Skin of body (tissue), 2 donors: ENCODE results near the gene RARB. TPM values are rescaled to one million over a fixed set of nuclear protein-coding genes. Genes with fewer than 3 reads are reported as not detected.

Source experiments
- DNase-seq: peaks from one replicate; lab custom pipeline; 2025; lab: John Stamatoyannopoulos, UW
- total RNA-seq: library from RNA; depleted of rRNA; stranded (reverse); fragments of >200 nt; gene quantifications from one replicate; pipeline ENCODE4 v1.2.3, GENCODE V29; 2014

Gene RARB
- total RNA-seq, 1 donor from 2014 or later, result 5.5 TPM

DNA sequence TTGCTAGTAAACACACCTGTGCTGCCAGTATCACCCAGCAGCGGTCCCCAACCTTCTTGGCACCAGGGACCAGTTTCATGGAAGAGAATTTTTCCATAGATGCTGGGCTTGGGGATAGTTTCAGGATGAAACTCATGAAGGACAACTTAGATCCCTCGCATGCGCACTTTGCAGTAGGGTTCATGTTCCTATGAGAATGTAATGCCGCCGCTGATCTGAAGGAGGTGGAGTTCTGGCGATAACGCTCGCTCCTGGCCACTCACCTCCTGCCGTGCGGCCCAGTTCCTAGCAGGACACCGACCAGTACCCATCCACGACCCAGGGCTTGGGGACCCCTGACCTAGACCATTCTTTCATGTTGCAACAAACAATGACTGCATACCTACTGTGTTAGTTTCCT is 146.9 kb downstream of the RARB start:
- DNase-seq, result no peak

DNA sequence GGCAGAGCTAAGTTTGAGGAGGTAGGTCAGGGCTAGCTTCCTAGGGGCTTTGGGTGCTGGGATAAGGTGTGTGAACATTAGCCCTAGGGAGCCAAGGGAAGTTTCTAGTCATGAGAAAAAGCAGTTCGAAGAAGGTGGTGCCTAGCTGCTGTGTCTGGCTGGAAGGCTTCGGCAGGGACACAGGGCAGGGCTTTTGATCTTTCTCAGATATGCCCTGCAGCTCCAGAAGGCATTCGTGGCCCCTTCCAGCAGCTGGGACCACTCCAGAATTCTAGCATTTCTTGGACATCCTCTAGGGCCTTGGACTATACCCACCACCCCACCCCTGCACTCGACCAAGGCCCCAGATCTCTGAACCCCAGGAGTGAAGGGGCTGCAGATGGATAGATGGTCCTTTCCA is 148.1 kb downstream of the RARB start:
- no peak for DNase-seq

DNA sequence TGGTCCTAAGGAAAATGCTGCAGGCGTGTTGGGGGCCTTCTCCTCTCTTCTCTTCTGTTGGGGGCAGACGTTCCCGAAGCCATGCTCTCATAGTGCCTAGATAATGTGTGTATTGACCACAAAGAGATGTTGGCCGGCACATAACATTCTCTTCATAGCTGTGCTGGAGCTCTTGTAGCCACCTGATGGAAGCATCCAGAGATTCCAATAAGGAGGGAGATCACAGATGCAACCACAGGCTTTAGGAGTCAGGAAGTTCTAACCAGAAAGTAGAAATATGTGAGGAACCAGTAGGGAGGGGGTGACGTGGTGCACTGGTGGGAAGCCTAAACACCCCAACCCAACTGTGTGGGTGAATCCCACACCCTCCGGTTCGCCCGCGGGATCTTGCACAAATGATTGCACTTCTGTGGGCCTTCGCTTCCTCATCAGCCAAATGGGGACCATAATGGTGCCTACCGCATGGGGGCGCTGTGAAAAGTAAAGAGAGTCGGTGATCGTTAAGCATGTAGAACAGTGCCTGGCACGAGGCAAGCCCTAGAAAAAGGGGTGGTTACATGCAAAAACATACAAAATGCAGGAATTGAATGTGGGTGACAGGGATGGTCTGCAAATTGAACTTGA is 148.9 kb downstream of the RARB start:
- no peak for DNase-seq

DNA sequence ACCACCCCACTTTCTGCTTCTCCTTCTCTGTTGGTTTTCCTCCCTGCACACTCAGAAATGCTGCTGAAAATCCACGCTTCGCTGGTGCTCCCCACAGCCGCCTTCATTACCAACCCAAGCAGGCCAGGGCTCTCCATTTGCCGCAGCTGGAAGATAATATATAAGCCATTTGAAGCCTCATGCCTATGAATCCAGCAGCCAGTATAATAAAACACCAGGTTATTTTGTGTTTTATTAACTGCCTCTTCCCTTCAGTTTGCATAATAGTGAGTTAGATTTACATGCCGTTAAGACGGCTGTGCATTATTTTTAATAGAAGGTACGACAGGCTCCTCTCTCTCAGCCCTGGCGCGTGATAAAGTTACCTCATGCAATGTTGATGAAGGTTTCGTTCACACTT is 150.0 kb downstream of the RARB start:
- DNase-seq, result no peak

DNA sequence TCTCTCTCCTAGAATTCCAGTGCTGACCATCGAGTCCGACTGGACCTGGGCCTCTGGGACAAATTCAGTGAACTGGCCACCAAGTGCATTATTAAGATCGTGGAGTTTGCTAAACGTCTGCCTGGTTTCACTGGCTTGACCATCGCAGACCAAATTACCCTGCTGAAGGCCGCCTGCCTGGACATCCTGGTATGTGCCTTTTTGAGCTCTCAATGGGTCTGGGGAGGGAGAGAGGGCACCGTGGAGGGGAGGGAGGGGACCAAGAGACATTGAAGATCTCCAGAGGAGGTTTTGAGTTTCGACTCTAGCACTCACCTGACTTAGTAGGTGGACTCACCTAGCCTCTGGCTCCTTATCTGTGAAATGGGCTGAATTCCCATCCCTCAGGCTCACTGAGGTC is 152.5 kb downstream of the RARB start:
- no peak for DNase-seq

DNA sequence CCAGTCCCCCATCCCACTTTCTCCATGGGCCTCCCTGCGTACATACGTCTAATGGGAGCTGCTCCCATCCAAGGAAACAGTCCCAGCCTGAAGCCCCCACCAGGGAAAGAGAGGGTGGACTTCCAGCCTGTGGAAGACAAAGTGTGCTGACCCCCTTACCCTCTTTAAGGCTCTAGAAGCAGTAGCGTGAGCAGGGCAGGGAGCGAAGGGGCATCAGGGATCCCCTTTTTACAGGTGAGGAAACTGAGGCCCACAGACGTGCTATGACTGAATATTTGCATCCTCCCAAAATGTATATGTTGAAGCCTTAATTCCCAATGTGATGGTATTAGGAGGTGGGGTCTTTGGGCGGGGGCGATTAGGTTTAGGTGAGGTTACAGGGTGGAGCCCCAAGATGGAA is 153.3 kb downstream of the RARB start:
- DNase-seq, result no peak

DNA sequence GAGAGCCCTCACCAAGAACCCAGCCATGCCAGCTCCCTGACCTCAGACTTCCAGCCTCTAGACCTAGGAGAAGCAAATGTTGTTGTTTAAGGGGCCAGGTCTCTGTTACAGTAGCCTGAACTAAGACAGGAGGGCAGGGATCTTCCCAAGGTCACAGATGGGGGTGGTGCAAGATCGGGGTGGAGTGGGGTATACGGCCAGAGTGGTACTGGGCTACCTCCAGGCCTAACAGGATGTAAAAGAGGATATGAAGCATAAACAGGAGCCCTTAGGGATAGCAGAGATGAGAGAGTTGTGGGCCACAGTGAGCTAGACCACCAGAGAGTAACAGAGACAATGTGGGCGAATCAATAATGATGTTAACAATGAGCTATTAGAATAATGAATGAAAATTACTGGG is 153.8 kb downstream of the RARB start:
- no peak for DNase-seq

DNA sequence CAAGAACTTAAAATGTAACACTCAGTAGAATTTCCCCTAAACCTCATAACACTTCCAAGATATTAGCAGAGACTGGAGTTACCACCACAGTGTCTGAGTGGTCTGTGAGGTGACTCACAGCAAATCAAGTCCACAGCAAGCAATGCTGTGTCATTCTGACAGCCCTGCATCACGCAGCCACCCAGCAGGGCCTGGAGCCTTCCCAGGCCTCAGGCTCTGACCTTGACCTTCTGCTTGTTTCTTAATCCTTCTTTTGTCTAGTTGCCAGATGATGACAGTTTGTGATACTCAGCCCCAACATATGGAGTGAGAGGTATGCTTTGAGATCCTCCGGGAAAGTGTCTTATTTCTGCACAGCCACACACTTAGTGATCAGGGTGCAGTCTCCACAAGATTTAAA is 154.2 kb downstream of the RARB start:
- no peak for DNase-seq

DNA sequence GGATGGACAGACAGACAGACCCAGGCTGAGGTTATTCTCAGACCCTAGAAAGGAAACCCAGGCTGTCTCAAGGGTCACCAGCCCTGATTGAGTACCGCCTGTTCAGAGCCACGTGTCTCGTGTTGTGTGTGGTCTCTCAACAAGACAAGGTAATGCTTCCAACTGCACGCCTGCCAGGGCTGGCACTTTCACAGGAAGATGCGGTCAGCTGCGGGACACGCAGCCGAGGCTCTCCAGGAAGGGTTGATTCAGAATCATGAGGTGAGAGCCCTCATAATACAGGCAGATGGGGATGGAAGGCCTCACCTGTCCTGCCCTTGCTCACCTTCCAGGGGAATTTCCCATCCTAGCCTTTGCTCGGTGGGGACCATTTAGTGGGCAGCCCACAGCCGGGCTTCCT is 155.3 kb downstream of the RARB start:
- DNase-seq, result no peak

DNA sequence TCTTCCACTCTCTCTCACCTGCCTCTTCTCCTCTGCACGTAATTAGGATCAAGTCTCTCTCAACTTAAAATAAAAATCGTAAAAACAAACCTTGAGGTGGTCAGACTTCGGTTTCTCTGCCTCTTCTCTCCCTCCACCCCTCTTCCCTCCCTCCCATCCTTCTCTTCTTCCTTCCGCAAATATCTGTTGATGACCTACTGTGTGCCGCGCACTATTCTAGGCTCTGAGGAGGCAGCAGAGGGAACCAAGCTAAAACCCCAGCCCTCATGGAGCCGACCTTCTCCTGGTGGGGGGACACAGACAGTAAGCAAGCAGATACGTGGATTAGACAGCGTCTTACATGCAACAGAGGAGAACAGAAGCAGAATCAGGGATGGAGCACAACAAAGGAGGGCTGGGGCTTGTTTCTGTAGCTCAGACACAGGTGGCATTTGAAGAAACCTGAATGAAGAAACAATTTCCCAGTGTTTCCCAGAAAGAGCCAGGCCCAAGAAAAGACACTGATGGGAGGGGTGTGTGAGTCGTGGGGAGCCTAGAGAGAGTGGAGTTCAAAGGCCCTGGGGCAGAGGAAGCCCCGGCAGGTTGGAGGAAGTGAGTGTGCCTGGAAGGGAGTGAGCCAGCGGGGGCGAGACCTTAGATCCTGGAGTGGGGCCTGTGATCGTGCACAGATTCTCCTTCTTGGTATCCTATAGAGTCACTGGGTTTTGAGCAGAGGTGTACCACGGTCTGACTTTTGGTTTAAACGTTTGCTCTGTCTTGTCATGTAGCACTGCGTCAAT is 156.1 kb downstream of the RARB start:
- DNase-seq, result no peak

DNA sequence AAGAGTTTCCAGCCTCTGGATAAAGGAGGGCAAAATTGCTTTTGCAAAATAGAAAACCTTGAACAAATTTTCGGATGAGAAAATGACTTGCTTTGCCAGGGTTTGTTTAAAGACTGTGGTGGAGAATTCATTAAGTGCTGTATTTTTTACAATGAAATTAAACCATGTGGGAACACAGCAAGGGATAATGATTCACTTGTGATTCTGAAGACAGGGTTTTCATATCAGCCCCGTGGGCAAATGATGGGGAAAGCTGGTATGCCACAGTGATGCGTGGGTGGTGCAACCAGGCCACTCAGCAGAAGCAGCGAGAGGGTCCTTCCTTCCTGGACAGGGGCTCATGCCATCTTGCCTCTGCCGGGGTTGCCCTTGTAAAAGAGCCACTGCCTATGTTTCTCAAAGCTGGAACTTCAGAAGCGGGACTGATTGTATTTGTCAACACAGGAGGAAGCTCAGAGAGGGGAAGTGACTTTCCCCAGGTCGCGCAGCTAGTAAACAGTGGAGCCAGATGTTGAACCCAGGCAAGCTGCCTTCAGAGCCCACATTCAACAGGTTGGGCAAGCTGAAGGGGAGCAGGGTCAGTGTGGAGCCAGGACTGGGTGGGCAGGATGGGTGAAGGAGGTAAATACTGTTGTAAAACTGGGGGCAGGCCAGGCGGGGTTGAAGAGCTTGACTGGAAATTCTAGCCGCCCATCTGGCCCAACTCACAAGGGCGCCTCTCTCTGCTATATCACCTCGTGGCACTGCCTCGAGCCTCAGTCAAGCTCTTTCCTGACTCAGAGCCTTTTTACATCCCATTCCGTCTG is 157.5 kb downstream of the RARB start:
- no peak for DNase-seq

DNA sequence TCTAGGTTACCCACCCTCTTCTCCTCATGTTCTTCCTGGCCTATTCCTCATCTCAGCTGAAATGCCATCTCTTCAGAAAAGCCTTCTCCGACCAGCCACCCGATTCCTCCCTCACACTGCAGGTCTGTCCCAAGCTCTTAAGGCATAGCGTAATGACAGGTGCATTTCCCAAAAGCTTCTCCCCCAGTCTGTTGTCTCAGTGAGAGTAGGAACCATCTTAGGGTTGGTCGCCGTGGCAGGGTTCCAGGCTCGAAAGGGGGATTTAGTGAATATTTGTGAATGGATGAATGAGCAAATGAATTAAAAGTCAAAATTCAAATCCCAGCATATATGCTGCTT is 158.1 kb downstream of the RARB start:
- DNase-seq, result no peak

DNA sequence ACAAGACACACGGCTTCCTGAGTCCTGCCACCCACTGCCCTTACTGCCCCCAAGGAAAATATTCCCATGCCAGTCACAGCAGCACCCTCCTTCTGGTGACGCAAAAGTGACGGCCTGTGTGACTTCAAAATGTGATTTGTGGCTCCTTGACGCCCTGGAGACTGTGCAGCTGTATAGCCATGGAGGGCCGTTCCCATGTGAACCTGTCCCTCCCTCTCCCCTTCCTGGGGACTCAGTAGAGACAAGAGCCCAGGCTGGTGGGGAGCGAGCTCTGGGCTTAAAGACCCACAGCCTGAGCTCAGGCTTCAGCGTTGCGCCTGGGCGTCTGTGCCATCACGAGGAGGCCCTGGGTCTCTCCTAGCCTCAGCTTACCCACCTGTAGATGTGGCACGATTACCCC is 158.5 kb downstream of the RARB start:
- no peak for DNase-seq

DNA sequence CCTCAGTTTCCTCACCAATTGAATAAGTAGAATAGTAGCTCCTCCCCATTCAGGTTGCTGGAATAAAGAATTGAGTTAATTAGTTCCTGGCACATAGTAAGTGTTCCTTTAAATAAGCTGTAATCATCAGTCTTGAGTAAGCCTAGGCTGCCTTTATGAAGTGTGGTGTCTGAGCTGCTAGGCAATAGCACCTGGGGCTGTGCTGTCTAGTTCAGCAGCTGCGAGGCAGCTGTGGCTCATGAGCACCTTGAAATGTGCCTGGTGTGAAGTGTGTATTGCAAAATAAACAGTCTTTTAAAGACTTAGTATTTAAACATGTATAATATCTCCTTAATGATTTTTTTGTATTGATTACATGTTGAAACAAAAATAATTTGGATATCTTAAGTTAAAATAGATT is 159.0 kb downstream of the RARB start:
- no peak for DNase-seq

DNA sequence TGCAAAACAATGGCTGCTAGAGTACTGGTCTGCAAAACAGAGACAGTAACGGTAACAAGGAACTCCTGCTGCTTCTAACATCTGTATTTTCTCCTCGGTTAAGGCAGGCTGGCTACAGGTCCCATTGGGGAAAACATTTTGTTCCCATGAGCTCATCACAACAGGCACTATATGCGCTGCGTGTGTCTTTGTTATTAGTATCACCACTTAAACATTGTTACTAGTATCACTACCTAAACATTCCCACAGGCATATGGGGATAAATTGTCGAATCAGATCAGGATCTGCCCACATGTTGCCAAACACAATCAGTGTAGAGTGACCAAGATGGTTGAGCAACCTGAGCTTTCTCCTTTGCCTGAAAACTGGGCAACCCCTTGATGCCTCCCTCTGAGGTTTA is 159.5 kb downstream of the RARB start:
- DNase-seq, result no peak

DNA sequence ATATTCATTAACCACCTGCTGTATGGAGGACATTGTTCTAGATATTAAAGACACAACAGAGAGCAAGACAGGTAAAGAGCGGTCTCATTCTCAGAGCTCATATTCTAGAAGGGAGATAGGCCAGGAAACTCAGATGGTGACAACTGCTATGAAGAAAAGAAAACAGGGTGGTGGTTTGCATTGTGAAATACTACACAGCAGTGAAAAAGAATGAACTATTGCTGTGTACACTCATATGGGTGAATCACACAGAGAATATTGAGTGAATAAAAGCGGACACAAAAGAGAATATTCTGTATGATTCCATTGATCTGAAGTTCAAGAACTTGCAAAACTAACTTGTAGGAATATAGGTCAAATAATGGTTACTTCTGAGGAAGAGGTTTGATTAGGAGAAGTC is 159.9 kb downstream of the RARB start:
- DNase-seq, result no peak

DNA sequence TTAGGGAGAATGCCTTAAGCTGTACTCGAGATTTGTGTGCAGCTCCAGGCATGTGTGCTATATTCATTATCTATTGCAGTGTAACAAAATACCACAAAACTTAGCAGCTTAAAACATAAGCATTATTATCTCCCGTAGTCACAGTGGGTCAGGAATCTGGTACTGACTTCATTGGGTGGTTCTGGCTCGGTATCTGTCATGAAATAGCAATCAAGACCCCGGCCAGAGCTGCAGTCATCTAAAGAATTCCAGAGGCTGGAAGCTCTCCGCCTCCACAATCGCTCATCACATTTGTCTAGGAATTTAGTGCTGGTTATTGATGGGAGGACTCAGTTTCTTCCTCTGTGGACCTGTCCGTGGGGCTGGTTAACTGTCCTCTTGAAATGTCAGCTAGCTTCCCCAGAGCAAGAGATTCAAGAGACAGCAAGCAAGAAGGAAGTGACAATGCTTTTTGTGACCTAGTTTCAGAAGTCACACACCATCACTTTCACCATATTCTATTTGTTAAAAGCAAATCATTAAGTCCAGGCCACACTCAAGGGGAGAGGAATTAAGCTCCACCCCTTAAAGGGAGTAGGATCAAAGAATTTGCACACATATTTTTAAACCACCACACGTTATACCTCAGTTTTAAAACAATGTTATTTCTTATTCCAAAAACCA is 160.5 kb downstream of the RARB start:
- no peak for DNase-seq

DNA sequence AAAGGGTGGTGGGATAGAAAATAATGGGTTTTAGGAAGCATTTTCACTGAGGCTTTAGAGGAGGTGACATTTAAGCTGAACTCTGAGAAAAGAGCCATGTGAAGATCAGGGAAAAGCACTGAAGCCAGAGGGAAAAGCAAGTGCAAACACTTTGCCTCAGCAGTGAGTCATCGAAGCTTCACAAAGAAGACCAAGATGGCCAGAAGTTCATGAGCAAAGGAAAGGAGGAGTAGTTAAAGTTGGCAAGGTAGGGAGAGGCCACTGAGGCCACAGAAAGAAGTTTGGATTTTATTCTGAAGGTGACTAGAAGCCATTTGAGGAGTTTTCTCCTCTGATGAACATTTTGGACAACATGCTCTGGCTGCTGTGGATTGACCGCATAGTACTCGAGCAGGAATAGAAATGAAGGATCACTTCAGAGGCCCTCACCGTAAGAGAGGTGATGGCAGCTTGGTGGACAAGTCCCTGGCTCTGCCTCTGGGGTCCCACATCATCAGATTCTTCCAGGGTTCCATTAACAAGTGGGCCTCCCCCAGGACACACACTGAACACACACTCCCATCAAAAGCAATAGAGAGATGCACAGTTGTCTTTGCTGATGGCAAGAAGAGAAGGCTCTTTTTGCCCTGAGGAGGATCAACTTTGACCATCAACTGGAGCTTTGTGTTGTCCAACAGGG is 161.2 kb downstream of the RARB start:
- DNase-seq, result no peak

DNA sequence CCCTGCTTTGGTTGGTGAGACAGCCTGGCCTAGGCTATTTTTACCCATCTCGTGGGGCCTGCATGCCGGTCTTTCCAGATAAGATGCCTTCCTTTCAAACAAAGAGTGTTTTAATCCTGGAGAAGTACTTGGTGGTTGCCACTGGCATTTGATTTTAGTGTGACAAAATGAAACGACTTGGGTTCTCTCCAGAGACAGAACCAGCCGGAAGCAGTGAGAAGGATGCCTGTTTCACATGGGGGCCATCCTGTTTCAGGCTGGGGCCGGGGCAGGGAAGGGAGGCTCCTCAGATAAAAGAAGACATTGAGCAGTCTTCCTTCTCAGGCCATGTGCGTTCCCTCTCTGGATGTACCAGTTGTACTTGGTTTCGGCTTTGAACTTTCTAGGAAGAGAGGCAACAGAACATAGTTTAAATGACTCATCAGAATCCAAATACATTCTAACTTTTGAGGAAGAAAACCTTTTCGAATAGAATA is 161.8 kb downstream of the RARB start:
- DNase-seq, result no peak

DNA sequence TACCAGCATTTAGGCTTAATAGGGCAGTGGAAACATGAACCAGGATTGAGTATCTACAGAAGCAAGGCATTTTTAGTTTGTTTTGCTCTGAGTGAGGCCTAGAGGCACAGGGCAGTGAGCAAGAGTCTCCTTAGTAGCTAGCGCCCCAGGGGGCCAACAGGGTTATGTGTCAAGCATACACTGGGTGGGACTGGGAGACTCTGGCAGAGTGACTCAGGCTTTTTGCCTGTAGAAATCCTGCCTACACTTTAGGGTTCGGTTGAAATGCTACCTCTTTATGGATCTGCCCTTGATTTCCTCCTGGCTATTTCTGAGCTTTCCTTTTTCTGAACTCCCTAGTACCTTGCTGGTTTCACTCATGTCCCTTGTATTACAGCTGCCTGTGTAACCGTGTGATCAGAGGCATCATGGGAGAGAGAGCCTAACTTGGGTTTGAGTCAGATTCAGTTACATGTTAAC is 164.5 kb downstream of the RARB start:
- no peak for DNase-seq

DNA sequence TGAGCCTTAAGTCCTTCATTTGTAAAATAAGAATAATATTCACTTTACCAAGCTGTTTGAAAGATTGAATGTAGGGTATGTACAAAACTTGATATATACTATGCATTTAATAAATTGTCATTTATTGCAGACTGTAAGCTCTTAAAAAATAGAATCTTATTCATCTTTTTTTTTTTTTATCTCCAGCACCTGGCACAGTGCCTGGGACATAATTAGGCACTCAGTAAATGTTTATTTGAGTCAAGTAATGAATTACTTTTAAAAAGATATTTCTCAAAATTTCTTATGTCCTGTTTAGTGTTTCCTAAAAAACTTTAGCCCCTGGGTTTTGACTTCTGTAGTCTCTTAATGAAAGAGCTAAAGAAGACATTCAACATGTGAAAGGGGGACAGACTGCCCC is 164.9 kb downstream of the RARB start:
- peak; percentile 12 for DNase-seq
